NCI-H1105 treated with DMSO at 0.1 percent for 48 hours (cell line): ENCODE measurements around the gene DMGDH.

ENCODE experiments used
- DNase-seq: peaks from one replicate; lab custom pipeline; 2025; lab: John Stamatoyannopoulos, UW

DMGDH gene

GRCh38 chr5:78974011-78974410 lies 95.5 kb downstream of the DMGDH start:
- no peak for DNase-seq

GRCh38 chr5:78972654-78973428 lies 96.6 kb downstream of the DMGDH start:
- peak; percentile 80 for DNase-seq

DNA sequence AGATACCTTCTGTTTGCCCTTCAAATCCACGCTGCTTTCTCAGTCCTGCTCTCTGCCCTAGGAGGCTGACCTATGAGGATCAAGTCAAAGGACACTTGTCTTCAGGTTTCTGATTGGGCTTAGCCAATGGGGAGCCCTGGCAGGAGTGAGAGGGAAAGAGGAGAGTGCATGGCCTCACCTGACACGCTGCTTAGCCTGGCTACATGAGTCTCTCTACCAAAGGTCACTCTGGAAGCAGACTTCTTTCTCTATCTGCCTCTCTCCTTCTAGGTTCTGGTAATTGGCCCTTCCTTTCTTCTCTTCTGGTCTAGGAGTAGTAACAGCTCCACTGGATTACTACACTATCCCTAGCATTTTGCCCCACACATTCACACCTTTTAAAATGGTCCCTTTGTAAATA lies 97.5 kb downstream of the DMGDH start:
- DNase-seq: no peak

GRCh38 chr5:78968781-78969180 lies 100.7 kb downstream of the DMGDH start:
- no peak for DNase-seq

- peak; percentile 28 for DNase-seq
Measured at GRCh38 chr5:78964889-78965288, 104.6 kb downstream of the DMGDH start.

DNA sequence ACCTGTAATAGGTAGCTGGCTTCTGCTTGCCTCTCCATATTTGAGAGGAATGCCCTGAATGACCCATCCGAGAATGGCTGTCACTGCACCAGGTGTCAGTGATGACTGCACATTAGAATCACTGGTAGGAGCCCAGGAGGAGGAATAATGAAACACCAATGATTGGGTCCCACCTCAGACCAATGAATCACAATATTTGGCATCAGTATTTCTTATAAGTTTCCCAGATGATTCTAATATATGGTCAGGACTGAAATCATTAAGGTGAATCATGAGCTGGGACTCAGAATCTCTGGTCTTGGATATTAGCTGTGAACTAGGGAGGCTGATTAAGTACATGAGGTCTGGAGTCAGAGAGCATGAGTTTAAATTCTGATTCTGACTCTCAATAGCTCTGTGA lies 107.7 kb downstream of the DMGDH start:
- DNase-seq: no peak

DNA sequence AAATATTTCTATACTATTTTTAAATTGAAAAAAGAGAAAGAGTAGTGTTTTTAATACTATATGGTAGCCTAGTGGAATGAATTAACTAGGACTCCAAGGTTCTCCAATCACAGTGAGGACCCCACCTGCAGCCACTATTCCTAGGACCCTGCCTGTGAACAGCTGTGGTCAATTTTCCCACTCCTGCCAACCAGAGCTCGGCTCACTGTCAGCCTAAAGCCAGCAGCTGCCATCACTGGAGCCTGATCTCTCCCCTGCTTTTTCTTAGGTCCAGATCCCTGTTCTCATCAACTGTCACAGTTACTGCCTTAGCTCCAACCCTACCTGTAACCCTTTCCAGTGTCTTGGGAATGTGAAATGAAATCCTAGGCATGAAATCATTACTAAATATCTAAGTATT lies 109.7 kb downstream of the DMGDH start:
- DNase-seq: no peak

DNA sequence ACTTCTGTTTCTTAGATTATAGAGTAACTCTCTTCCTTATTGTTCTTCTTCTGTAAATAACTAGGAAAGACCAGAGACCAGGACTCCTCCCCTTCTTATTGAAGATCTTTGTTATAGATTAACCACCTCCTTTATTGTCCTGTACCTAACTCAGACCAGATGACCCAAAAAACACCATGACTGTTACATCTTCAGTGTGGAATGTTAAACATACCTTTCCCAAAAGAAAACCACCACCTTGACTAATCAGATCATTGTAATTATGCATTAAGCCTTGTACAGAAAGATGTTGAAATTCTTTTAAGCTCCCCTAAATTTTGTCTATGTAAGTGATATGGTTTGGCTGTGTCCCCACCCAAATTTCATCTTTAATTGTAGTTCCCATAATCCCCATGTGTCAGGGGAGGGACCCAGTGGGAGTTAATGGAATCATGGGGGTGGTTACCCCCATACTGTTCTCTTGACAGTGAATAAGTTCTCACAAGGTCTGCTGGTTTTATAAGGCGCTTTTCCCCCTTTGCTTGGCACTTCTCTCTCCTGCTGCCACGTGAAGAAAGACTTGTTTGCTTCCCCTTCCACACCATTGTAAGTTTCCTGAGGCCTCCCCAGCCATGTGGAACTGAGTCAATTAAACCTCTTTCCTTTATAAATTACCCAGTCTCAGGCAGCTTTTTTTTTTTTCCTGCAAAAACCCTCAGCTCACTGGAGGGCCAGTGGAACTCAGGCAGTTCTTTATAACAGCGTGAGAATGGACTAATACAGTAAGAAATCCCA lies 110.6 kb downstream of the DMGDH start:
- DNase-seq: no peak

GRCh38 chr5:78956901-78957300 lies 112.6 kb downstream of the DMGDH start:
- no peak for DNase-seq

- DNase-seq: no peak
Measured at GRCh38 chr5:78953092-78953800, 116.2 kb downstream of the DMGDH start.
